LoVo (cell line): Measurements from ENCODE around the gene PIAS2.
"Not testable (repeated sequence)": the region's sequence is repeated elsewhere in the genome, so short reads cannot be mapped to it uniquely, and the experiment has no call there.

Source experiments
- DNase-seq: peaks from one replicate; pipeline ENCODE4 v3.0.0-alpha.2; 2016; ENCODE audit warnings: low spot score

Gene PIAS2

DNA sequence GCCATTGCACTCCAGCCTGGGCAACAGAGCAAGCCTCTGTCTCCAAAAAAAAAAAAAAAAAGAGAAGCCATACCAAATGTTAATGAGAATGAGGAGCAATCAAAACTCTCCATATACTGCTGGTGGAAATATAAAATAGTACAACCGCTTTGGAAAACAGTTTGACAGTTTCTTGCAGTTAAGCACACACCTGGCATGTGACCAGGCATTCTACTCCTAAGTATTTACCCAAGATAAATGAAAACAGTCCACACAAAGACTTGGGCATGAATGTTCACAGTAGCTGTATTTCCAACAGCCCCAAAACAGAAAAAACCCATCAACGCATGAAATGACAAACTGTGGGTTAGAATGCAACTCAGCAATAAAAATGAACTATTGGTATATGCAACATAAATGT lies 84.5 kb downstream of the PIAS2 start:
- DNase-seq = no peak

DNA sequence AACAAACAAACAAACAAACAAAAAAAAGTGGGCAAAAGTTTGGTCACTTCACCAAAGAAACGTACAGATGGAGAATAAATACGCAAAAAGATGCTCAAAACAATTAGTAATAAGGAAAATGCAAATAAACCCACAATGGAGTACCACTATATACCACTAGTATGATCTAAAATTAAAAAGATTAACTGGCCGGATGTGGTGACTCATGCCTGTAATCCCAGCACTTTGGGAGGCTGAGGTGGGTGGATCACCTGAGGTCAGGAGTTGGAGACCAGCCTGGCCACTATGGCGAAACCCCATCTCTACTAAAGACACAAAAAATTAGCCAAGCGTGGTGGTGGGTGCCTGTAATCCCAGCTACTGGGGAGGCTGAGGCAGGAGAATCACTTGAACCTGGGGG lies 84.9 kb downstream of the PIAS2 start:
- DNase-seq = not testable (repeated sequence)

DNA sequence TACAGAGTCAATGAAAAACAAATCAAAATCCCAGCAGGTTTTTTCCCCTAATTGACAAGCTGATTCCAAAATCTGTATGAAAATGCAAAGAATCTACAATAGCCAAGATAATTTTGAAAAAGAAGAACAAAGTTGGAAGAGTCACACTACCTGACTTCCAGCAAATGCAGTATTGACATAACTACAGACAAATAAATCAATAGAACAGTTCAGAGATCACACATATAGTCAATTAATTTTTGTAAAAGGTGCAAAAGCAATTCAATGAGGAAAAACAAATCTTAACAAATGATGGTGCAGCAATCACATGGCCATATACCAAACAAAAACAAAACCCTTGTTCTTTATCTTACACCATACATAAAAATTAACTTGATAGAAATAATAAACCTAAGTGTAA lies 85.9 kb downstream of the PIAS2 start:
- no peak for DNase-seq

- DNase-seq = no peak
These were observed 86.7 kb downstream of the PIAS2 start for GRCh38 chr18:46830633-46831032.

DNA sequence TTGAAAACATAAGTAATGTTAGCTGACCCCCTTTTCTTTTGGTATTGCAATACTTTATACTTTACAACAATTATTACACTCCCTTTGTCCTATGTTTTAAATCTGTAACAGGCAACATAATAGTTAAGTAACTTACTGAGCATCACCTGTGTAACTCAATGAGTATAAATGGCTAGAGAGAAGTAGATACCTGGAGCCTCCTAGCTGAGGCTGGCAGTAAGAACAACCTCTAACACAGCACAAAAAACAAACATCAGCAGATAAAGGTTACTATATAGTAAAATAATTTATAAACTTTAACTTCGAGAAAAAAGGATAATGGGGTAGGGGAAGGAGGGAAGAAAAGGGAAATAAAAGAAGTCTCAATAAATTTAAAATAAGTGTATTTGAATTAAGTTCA lies 87.4 kb downstream of the PIAS2 start:
- DNase-seq = no peak

DNA sequence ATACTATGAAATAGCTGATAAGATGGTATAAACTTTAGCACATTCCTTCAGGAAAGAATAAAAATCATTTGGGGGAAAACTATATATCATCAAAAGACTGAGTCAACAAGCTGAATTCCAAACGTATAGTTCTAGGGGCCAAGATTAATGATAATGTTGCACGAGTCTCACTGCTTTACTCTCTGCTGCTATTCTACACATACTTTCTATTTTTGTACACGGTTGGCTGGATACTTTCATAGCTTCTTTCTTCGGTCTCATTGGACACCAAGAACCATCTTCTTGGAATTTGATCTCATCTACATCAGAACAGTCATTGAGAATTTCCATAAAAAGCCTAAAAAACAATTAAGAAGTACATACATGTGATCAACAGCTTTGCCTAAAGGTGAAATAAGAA lies 87.8 kb downstream of the PIAS2 start:
- DNase-seq = no peak

- no peak for DNase-seq
These were observed 95.2 kb downstream of the PIAS2 start for GRCh38 chr18:46821856-46822711.

DNA sequence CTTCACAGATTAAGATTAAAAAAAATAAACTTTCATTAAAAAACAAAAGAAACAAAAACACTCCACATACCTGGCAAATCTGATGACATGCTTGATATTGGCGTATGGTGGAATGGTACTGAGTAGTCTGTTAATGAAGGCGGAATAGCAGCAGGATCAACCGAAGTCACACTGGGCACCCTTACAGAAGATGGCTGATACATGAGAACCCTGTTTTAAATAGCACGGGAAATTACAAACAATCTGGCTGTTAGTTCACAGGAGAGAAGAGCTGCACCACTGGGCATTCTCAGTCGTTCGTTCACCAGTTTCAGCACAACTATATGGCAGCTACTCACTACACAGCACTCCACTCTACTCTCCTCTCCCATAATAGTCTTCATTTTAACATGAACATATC lies 96.4 kb downstream of the PIAS2 start:
- DNase-seq = no peak

DNA sequence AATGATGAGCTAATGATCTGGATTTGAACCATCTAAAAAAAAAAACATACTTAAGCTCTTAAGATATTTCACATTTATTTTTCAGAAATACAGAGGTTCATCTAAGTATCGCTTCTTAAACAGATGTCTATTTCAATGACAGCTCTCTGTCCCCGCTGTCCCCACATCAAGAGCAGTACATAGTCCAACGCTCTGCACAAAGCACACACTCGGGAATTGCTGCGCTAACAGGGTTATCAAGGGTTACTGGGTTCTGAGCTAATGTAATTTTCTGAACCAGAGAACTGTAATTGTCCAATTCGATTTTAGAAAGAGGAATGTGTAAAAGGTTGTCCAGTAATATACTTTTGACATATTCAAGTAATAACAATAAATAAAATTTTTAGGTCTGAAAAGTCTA lies 101.6 kb downstream of the PIAS2 start:
- no peak for DNase-seq

DNA sequence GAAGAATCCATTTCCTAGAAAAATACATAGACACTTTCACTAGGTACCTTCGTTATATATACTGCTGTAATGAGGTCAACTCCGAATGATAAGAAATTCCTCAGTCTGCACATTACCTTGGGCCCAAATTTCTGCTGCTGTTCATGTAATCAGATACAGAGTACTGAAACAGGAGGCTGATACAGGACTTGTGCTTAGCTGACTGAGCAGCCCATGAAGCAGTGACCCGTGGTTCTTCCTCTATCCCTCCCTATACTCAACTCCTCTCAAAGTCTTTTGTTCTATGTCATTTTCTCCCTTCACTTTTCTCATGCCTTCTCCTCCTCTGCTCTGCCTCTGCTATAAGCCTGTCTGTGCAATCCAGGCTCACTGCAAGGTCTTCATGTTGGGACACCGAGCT lies 102.9 kb downstream of the PIAS2 start:
- no peak for DNase-seq

DNA sequence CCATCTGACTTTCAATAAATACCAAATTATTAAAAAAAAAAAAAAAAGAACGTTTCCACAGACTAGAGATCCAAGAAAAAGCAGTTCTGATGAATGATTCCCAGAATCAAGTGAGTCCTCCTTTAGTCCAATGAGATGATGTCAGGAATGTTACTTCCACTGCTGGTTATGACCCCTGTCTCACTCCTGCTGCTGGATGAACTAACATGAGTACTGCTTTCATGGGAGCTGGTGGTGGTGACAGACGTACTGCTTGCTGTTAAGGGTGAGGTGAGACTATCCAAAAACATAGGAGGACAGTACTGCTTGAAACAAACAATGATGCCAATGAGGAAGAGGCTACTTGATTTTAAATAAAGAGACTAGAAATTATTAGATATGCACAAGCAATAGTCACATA lies 105.0 kb downstream of the PIAS2 start:
- DNase-seq = no peak

DNA sequence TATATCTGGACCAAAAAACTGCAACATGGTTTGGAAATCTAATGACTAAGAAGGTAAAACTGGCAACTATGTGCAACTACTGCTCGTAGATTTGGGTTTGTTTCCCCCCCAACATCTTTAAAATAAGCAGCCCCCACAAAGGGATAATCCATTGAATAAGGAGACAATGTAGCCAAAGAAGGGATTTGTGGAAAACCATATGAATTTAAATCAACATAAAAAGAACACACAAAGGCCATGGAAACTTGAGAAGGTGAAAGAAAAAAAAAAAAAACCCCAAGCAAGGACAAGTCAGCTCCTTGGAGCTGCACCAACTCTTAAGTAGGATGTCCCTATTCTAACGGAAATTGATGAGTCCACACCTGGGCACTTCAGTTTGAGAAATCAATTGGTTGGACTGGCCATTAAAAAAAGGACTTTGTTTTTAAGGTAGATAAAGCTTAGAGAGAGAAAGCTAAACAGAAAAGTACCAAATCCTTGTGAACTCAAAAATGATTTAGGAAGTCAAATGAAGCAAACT lies 106.8 kb downstream of the PIAS2 start:
- no peak for DNase-seq

GRCh38 chr18:46809145-46809544 lies 108.2 kb downstream of the PIAS2 start:
- no peak for DNase-seq

DNA sequence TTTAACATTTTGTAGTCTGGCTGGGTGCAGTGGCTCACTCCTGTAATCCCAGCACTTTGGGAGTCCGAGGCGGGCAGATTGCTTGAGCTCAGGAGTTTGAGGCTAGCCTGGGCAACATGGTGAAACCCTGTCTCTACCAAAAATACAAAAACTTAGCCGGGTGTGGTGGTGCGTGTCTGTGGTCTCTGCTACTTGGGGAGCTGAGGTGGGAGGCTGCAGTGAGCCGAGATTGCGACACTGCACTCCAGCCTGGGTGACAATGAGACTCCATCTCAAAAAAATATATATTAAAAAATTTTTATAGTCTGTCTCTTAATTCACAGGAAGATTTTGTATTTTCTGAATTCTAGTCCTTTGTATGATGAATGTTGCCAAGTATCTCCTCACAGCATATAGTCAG lies 121.4 kb downstream of the PIAS2 start:
- DNase-seq = not testable (repeated sequence)

- DNase-seq = no peak
These were observed 122.7 kb downstream of the PIAS2 start for GRCh38 chr18:46794607-46795006.

- DNase-seq = no peak
These were observed 123.7 kb downstream of the PIAS2 start for GRCh38 chr18:46793565-46793964.

GRCh38 chr18:46789088-46789487 lies 128.2 kb downstream of the PIAS2 start:
- no peak for DNase-seq

DNA sequence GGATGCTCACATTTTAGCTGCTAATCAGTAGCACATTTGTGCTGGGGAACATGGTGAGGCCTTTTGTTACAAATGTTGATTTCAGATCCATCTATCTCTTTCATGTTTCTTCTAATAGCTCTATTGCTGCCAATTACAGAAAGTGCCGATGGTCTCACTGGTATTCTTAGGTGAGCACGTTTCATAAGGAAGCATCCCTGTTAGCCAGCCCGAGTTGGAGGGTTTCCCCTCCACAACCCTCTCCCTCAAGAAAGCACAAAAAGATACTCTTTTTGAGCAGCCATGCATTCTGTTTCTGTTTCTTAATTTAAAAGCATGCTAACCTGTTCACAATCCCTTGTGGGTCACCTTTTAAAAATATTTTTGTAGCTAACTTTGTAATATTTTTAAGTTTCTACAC lies 129.6 kb downstream of the PIAS2 start:
- no peak for DNase-seq

- no peak for DNase-seq
These were observed 144.9 kb downstream of the PIAS2 start for GRCh38 chr18:46772357-46772756.

- no peak for DNase-seq
These were observed 146.2 kb downstream of the PIAS2 start for GRCh38 chr18:46771141-46771540.

DNA sequence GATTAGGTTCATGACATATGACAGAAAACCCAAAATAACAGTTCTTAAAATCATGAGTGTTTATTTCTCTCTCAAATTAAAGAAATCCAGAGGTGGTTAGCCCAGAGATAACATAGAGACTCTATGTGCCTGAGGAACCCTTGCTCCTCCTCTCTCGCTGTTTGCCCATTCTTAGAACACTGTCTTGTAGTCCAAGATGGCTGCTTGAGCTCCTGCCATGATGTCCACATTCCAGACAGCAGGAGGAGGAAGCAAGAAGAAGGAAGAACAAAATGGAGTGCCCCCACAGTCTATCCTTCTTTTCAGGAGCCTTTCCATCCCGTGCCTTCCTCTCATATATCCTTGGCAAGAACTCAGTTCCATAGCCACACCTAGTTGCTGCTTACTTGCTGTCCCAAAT lies 146.6 kb downstream of the PIAS2 start:
- no peak for DNase-seq

DNA sequence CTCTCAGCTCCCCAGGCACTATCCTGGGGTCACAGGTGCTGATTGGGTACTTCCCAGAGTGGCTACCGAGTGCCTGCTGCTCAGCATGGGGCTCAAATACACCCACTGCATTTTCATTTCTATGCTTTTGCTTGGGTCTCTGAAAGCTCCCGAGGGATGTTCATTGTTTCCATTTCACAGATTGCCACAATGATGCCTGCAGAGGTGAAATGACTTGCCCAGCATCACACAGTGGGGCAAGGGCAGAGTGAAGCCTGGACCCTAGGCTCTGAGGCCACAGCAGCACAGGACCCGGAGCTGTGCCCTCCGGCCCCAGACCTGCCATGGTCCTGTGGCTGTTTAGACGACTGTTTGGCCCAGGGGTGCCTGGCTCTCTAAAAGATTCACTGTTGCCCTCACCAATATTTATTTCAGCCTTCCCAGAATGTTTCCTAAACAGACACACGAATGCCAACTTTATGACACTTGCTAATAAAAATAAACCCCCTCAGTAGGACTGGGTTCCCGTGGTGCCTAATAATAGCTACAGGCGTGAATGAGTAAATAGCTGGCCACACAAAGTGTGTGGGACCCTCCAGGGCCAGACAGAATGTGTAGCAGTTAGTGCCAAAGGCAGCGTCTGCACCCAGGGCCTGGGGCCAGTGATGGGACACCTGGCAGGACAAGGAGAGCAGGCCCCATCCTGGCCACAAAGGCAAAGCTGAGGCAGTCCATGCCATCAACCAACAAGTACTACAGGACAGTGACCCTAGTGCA lies 149.0 kb downstream of the PIAS2 start:
- DNase-seq = no peak

- no peak for DNase-seq
These were observed 150.1 kb downstream of the PIAS2 start for GRCh38 chr18:46767217-46767616.
